ENCODE measurements around the gene UMPS. TPM values are rescaled to one million over a fixed set of nuclear protein-coding genes. Genes with fewer than 3 reads are reported as not detected.

The UMPS gene
- total and polyA plus RNA-seq, 9 of the 15 experiments (the other 6 are each of a cell fraction or from before 2014, with no cell fraction given): 28.9 to 91.0 (median 45.9) TPM

- Histone ChIP-seq H3K4me3 (no peak overlapping the region), H3K9me3 (replicated peaks; ENCODE audit: control insufficient read depth, insufficient read depth, low read depth, low read length) (no peaks in the 10 kb centered on the region), H4K20me1 (replicated peaks; ENCODE audit: control insufficient read depth, insufficient read depth, low read length) (peaks cover 8% of the 10 kb centered on the region; the same call in 1 of the 2 replicates), H3K27ac (ENCODE audit: extremely low read depth, low read depth, low read length) (no peak overlapping the region), H3K36me3 (ENCODE audit: control insufficient read depth, insufficient read depth, low read length) (no peaks in the 10 kb centered on the region), H3K9ac (ENCODE audit: insufficient read depth in 1 of 2, low read depth in 2 of 2, low read length in 2 of 2) (no peak overlapping the region), H3K4me2 (ENCODE audit: insufficient read depth, low read length) (no peak overlapping the region), H2AFZ (ENCODE audit: low read depth, low read length) (no peak overlapping the region), H3K9me1 (ENCODE audit: control insufficient read depth, insufficient read depth, low read length) (no peaks in the 10 kb centered on the region), H3K27me3 (ENCODE audit: control insufficient read depth in 2 of 2, insufficient read depth in 2 of 2, low read length in 2 of 2) (no peaks in the 10 kb centered on the region; a peak in 1 of 5 replicates), H3K4me1 (replicated peaks in 1 of 2; ENCODE audit: control insufficient read depth in 2 of 2, insufficient read depth in 2 of 2, low read length in 2 of 2) (no peaks in the 10 kb centered on the region; a peak in 1 of 5 replicates), H3K79me2 (ENCODE audit: control insufficient read depth, insufficient read depth, low read length) (no peaks in the 10 kb centered on the region)
- ChIA-PET POLR2A (no interaction called here), CTCF (ENCODE audit: low intra/inter-chr PET ratio) (no interaction called here)
- BruUV-seq (replicated peaks): no TSS peak
- ATAC-seq (no peak), DNase-seq (ENCODE audit: extremely low read depth in 1 of 4, low spot score in 3 of 4) (no peak), FAIRE-seq (no peak)
- intact Hi-C loops (cut with micrococcal nuclease): no loop called here
- WGBS (ENCODE audit: insufficient coverage, low coverage, missing lambda C conversion rate): 40% methylated on average over 4 of the region's 4 CpGs
- in situ Hi-C loops (cut with MboI): no loop called here
- TF ChIP-seq, protein P1, sequence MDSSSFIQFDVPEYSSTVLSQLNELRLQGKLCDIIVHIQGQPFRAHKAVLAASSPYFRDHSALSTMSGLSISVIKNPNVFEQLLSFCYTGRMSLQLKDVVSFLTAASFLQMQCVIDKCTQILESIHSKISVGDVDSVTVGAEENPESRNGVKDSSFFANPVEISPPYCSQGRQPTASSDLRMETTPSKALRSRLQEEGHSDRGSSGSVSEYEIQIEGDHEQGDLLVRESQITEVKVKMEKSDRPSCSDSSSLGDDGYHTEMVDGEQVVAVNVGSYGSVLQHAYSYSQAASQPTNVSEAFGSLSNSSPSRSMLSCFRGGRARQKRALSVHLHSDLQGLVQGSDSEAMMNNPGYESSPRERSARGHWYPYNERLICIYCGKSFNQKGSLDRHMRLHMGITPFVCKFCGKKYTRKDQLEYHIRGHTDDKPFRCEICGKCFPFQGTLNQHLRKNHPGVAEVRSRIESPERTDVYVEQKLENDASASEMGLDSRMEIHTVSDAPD (CRISPR knock-in tag; IDR thresholded peaks at IDR 0.05): no peak
- no peak for TF ChIP-seq ZSCAN29 (IDR thresholded peaks at IDR 0.05)
- TF ChIP-seq MGA (IDR thresholded peaks at IDR 0.05): no peak
- no peak for TF ChIP-seq CSDE1 (IDR thresholded peaks at IDR 0.05)
- TF ChIP-seq ZNF699 (CRISPR knock-in tag; IDR thresholded peaks at IDR 0.05; ENCODE audit: insufficient replicate concordance): no peak
- TF ChIP-seq KLF16 (IDR thresholded peaks at IDR 0.05): no peak
- TF ChIP-seq SRSF9 (IDR thresholded peaks at IDR 0.05; ENCODE audit: borderline replicate concordance, low read depth, low read length): no peak
- no peak for TF ChIP-seq ZNF740 (CRISPR knock-in tag; IDR thresholded peaks at IDR 0.05)
- TF ChIP-seq ZNF740 (tag; IDR thresholded peaks at IDR 0.05): no peak
- TF ChIP-seq SMAD1 (IDR thresholded peaks at IDR 0.05; ENCODE audit: low read depth, low read length, partially characterized antibody): no peak
These were observed 53.4 kb downstream of the UMPS start for GRCh38 chr3:124783696-124784095.
